Measurements from ENCODE around the gene TUBB6.

The TUBB6 gene

GRCh38 chr18:12326711-12327460, 18.8 kb downstream of the TUBB6 start:
- no peak overlapping the region for H3K4me3 ChIP-seq (ENCODE audit: low read depth, low read length)
- TF ChIP-seq, protein P1, sequence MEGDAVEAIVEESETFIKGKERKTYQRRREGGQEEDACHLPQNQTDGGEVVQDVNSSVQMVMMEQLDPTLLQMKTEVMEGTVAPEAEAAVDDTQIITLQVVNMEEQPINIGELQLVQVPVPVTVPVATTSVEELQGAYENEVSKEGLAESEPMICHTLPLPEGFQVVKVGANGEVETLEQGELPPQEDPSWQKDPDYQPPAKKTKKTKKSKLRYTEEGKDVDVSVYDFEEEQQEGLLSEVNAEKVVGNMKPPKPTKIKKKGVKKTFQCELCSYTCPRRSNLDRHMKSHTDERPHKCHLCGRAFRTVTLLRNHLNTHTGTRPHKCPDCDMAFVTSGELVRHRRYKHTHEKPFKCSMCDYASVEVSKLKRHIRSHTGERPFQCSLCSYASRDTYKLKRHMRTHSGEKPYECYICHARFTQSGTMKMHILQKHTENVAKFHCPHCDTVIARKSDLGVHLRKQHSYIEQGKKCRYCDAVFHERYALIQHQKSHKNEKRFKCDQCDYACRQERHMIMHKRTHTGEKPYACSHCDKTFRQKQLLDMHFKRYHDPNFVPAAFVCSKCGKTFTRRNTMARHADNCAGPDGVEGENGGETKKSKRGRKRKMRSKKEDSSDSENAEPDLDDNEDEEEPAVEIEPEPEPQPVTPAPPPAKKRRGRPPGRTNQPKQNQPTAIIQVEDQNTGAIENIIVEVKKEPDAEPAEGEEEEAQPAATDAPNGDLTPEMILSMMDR (IDR thresholded peaks at IDR 0.05; ENCODE audit: low read depth, low read length) = no peak
- no peak for TF ChIP-seq MYC (IDR thresholded peaks at IDR 0.05; ENCODE audit: low read depth, low read length)
- TF ChIP-seq POLR2A (IDR thresholded peaks at IDR 0.05; ENCODE audit: extremely low read depth, insufficient read length) = no peak
- no peak for TF ChIP-seq MAX (IDR thresholded peaks at IDR 0.05; ENCODE audit: low read depth, low read length)
- no peak for DNase-seq (ENCODE audit: low read depth)

DNA sequence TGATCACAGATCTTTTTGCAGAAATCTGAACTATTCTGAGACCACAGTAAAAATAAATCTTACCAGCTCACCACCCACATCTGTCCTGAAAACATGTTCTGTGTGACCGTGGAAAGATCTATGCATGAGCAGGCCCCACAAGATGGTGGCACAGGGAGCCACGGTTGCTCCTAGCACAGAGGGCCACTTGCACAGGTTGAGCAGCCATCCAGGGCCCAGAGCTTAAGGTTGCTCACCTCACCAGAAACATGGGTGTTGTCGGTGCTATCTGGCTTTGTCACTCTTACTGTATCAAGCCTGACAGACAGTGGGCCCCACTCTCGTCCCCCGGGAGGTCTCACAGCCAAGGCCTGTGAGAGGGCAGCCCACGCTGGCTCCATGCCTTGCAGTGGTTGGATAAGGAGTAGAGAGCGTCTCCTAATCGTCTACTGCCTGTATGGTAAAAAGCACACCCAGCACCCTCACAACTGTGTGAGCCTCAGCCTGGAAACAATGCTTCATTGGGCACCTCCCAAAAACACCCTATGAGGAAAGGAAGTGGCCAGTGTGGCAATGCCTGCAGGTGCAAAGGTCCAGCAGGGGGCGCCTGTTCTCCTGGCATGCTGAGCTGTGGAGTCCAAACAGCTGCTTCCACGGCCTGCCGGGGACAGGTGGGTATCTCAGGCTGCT, 19.6 kb downstream of the TUBB6 start:
- TF ChIP-seq POLR2A (IDR thresholded peaks at IDR 0.05; ENCODE audit: extremely low read depth, insufficient read length) = no peak
- TF ChIP-seq, protein P1 (IDR thresholded peaks at IDR 0.05; ENCODE audit: low read depth, low read length) = peak; percentile 98
- peak; percentile 21; the same call in 1 of the 2 replicates for TF ChIP-seq MAX (IDR thresholded peaks at IDR 0.05; ENCODE audit: low read depth, low read length)
- no peak overlapping the region for H3K4me3 ChIP-seq (ENCODE audit: low read depth, low read length)
- peak; percentile 89 for DNase-seq (ENCODE audit: low read depth)

GRCh38 chr18:12328179-12328823, 20.3 kb downstream of the TUBB6 start:
- TF ChIP-seq, protein P1 (IDR thresholded peaks at IDR 0.05; ENCODE audit: low read depth, low read length) = no peak
- TF ChIP-seq POLR2A (IDR thresholded peaks at IDR 0.05; ENCODE audit: extremely low read depth, insufficient read length) (no peak), MAX (IDR thresholded peaks at IDR 0.05; ENCODE audit: low read depth, low read length) (no peak), MYC (IDR thresholded peaks at IDR 0.05; ENCODE audit: low read depth, low read length) (no peak)
- DNase-seq (ENCODE audit: low read depth) = no peak
- no peak overlapping the region for H3K4me3 ChIP-seq (ENCODE audit: low read depth, low read length)

GRCh38 chr18:12329125-12329698, 21.2 kb downstream of the TUBB6 start:
- no peak for DNase-seq (ENCODE audit: low read depth)
- H3K4me3 ChIP-seq (ENCODE audit: low read depth, low read length) = no peak overlapping the region
- no peak for TF ChIP-seq MYC (IDR thresholded peaks at IDR 0.05; ENCODE audit: low read depth, low read length)
- no peak for TF ChIP-seq MAX (IDR thresholded peaks at IDR 0.05; ENCODE audit: low read depth, low read length)
- TF ChIP-seq POLR2A (IDR thresholded peaks at IDR 0.05; ENCODE audit: extremely low read depth, insufficient read length) = no peak
- TF ChIP-seq, protein P1 (IDR thresholded peaks at IDR 0.05; ENCODE audit: low read depth, low read length) = no peak

DNA sequence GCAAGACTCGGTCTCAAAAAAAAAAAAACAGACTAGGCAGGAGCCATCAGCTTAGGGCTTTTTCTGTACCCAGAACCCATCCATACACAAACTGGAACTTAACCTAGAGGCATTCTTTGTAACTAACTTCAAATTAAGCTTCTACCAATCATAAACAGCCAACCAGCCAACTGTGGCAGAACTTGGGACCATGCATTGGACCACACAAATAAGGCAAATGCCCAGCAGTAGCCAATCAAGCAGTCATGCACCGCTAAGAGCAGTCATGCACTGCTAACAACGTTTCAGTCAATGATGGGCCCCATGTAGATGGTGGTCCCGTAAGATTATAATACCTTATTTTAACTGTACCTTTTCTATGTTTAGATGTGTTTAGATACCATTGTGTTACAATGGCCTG, 22.7 kb downstream of the TUBB6 start:
- TF ChIP-seq MAX (IDR thresholded peaks at IDR 0.05; ENCODE audit: low read depth, low read length) (no peak), MYC (IDR thresholded peaks at IDR 0.05; ENCODE audit: low read depth, low read length) (no peak), POLR2A (IDR thresholded peaks at IDR 0.05; ENCODE audit: extremely low read depth, insufficient read length) (no peak)
- TF ChIP-seq, protein P1 (IDR thresholded peaks at IDR 0.05; ENCODE audit: low read depth, low read length) = no peak
- H3K4me3 ChIP-seq (ENCODE audit: low read depth, low read length) = no peak overlapping the region
- DNase-seq (ENCODE audit: low read depth) = no peak
